Kidney (tissue), 14 donors: ENCODE data around the gene PRKN. TPM values are rescaled to one million over a fixed set of nuclear protein-coding genes. Genes with fewer than 3 reads are reported as not detected.

Source experiments
- DNase-seq, 5 donors: peaks; one replicate each; pipeline ENCODE4 v3.0.0-alpha.2; 2013 to 2020
- FAIRE-seq: peaks from 2 replicates; lab custom pipeline; 2012; peaks lifted over from hg19 to GRCh38; lab: Jason Lieb, UNC
- H3K27ac ChIP-seq, 2 donors: one replicate each; pipeline ENCODE4 v1.7.0; 2013; ENCODE audit warnings: low read depth in 2 of 2, low read length in 2 of 2, inconsistent platforms in 1 of 2
- H3K27me3 ChIP-seq: one replicate; pipeline ENCODE4 v1.7.1; 2013; ENCODE audit warnings: low read length, inconsistent platforms; ENCODE audit not compliant: control insufficient read depth, insufficient read depth
- H3K36me3 ChIP-seq, 3 donors: one replicate each; pipeline versions ENCODE4 v1.7.0 to v1.7.1; 2013; ENCODE audit warnings: low read length in 3 of 3, control low read depth in 1 of 3, inconsistent platforms in 1 of 3; ENCODE audit not compliant: insufficient read depth in 3 of 3, control insufficient read depth in 2 of 3
- H3K4me1 ChIP-seq, 3 donors: one replicate each; pipeline versions ENCODE4 v1.7.0 to v1.7.1; 2013; ENCODE audit warnings: low read length in 3 of 3, inconsistent platforms in 1 of 3, low read depth in 1 of 3; ENCODE audit not compliant: control insufficient read depth in 2 of 3, insufficient read depth in 2 of 3
- H3K4me3 ChIP-seq, 3 donors: one replicate each; pipeline versions ENCODE4 v1.7.0 to v1.8.1; 2013; ENCODE audit warnings: low read length in 3 of 3, control low read depth in 1 of 3, inconsistent platforms in 1 of 3
- H3K9ac ChIP-seq, 3 donors: one replicate each; pipeline versions ENCODE4 v1.7.0 to v1.7.1; 2013; ENCODE audit warnings: low read length in 3 of 3, control low read depth in 1 of 3, inconsistent platforms in 1 of 3
- H3K9me3 ChIP-seq, 3 donors: one replicate each; pipeline versions ENCODE4 v1.7.0 to v1.7.1; 2013; ENCODE audit warnings: low read length in 3 of 3, control low read depth in 1 of 3, inconsistent platforms in 1 of 3; ENCODE audit not compliant: control insufficient read depth in 2 of 3, insufficient read depth in 1 of 3
- intact Hi-C: fragments of 100-400 bp; cut with DNase I; formaldehyde crosslinking; loops from one replicate; pipeline ENCODE4 v1.11.1; 2022
- polyA plus RNA-seq: library from polyadenylated mRNA; stranded (reverse); fragments of 350-450 nt; fragmentation: Illumina TruSeq; extraction: RNeasy Lipid Tissue Mini Kit (QIAGEN cat#74804); gene quantifications from one replicate; pipeline ENCODE4 v1.2.3, GENCODE V29; 2014; ENCODE audit warnings: low read depth, low replicate concordance; ENCODE audit not compliant: insufficient read depth
- total RNA-seq: library from RNA; stranded (reverse); fragmentation: NEBNext Ultra II Directional; extraction: Animal tissue kit (Norgen Biotek cat#: 25700); gene quantifications from one replicate; pipeline ENCODE4 v1.2.1, GENCODE V29; 2021
- TF ChIP-seq, protein P1 (sequence below): IDR thresholded peaks from 3 replicates; pipeline ENCODE4 v1.5.1; 2012; ENCODE audit warnings: mild to moderate bottlenecking, moderate library complexity, borderline replicate concordance; ENCODE audit not compliant: insufficient read depth; ENCODE audit errors: extremely low read depth
- donor health status: control.
- donor health status: control.
- donor health status: control.
- donor health status: control.
- donor health status: control.
- donor health status: DM: yes; HTN: yes; CAD: no.
- donor health status: Normal renal cell carcinoma (clear cell type).

PRKN gene
- total and polyA plus RNA-seq, 2 donors from 2014 or later, result 8.6 to 10.4 TPM

DNA sequence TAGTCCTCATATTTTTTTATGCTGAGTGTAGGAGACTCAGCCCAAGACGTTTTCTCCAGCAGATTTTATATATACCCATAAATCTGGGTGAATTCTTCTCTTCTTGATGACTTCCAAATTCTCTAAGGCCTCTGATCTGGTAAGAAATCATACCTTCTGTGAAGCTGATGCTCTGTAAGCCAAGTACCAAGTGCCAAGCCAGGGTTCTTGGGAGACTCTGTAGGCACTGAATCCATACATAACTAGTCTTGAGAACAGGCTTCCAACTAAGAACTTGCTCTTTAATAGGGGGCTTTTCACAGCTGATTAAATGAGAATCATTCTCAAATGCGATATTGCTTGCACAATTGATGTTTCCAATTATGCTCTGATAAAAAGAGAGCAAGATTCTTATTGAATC lies 87.6 kb downstream of the PRKN start:
- Histone ChIP-seq H3K9ac (no peak overlapping the region), H3K4me3 (no peak overlapping the region), H3K9me3 (no peaks in the 10 kb centered on the region), H3K4me1 (peaks cover 0 to 5% (median 0%) of the 10 kb centered on the region in 3 donors), H3K27me3 (no peaks in the 10 kb centered on the region), H3K27ac (no peak overlapping the region), H3K36me3 (no peaks in the 10 kb centered on the region)
- DNase-seq (no peak), FAIRE-seq (no peak)
- TF ChIP-seq, protein P1, sequence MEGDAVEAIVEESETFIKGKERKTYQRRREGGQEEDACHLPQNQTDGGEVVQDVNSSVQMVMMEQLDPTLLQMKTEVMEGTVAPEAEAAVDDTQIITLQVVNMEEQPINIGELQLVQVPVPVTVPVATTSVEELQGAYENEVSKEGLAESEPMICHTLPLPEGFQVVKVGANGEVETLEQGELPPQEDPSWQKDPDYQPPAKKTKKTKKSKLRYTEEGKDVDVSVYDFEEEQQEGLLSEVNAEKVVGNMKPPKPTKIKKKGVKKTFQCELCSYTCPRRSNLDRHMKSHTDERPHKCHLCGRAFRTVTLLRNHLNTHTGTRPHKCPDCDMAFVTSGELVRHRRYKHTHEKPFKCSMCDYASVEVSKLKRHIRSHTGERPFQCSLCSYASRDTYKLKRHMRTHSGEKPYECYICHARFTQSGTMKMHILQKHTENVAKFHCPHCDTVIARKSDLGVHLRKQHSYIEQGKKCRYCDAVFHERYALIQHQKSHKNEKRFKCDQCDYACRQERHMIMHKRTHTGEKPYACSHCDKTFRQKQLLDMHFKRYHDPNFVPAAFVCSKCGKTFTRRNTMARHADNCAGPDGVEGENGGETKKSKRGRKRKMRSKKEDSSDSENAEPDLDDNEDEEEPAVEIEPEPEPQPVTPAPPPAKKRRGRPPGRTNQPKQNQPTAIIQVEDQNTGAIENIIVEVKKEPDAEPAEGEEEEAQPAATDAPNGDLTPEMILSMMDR, result no peak
- intact Hi-C loops, result no loop called here

DNA sequence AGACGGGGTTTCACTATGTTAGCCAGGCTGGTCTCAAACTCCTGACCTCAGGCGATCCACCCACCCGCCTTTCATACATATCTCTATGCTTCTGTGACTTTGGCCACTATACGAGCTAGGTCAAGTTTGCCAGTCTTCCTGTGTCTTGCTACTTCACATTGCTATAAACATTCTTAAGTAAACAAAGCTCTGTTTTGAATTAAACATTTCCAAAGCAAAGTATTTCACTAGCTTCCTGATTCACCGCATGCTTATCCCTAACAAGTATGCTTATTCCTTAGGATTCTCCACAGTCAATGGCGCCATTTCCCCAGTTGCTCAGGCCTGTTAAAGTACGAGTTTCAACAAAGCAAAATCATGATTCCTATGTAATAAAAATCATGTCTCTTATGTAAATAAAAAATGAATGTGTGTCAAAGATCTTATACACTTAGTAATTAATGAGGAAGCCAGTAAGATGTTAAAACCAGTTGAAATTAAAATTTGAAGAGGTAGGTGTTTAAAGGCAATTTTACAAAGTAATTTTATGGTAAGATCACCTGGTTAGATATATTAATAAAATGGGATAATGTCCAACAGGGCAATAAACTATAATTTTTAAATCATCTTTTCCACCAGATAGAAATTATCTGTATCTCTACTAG lies 88.5 kb downstream of the PRKN start:
- no peak for FAIRE-seq
- peaks cover 0 to 5% (median 0%) of the 10 kb centered on the region in 3 donors for H3K4me1 ChIP-seq
- H3K4me3 ChIP-seq, result no peak overlapping the region
- no peak overlapping the region for H3K27ac ChIP-seq
- no peak for DNase-seq
- no peaks in the 10 kb centered on the region for H3K27me3 ChIP-seq
- H3K36me3 ChIP-seq, result no peaks in the 10 kb centered on the region
- no peaks in the 10 kb centered on the region for H3K9me3 ChIP-seq
- intact Hi-C loops, result no loop called here
- TF ChIP-seq, protein P1, result no peak
- H3K9ac ChIP-seq, result no peak overlapping the region

DNA sequence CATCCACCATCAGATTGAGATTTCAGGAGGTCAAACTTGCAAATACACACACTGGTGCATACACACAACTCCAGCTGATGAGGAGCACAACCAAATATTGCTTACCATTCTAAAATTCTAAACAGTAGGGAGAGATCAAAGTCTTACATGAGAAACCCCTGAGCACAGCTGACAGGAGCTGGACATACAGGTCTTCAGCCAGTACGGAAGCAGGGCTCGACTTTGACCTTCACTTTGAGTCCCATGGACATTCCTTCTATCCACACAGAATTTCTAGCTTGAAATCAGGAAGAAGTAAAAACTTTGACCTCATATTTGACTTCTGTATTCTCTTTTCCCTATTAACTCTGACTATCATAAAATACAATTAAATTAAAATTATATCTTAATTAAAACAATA lies 90.2 kb downstream of the PRKN start:
- Histone ChIP-seq H3K36me3 (no peaks in the 10 kb centered on the region), H3K27ac (no peak overlapping the region), H3K27me3 (no peaks in the 10 kb centered on the region), H3K4me1 (peaks cover 0 to 5% (median 3%) of the 10 kb centered on the region in 3 donors), H3K9me3 (no peaks in the 10 kb centered on the region), H3K4me3 (no peak overlapping the region), H3K9ac (no peak overlapping the region)
- TF ChIP-seq, protein P1, result no peak
- intact Hi-C loops, result no loop called here
- DNase-seq (no peak), FAIRE-seq (no peak)
